HG02678 (cell line): ENCODE results near the gene GBGT1.

Experiments used
- ATAC-seq: cut with Tn5 transposase; IDR thresholded peaks from one replicate; pipeline ENCODE4 v1.9.1; 2021; ENCODE audit warnings: mild to moderate bottlenecking, moderate library complexity; ENCODE audit not compliant: unreplicated experiment

Gene GBGT1

GRCh38 chr9:133129001-133129795, 34.5 kb downstream of the GBGT1 start:
- ATAC-seq = no peak

- ATAC-seq = no peak
Measured at GRCh38 chr9:133128152-133128551, 35.6 kb downstream of the GBGT1 start.

- ATAC-seq = no peak
Measured at GRCh38 chr9:133127340-133127981, 36.3 kb downstream of the GBGT1 start.

- ATAC-seq = no peak
Measured at GRCh38 chr9:133126697-133127339, 36.9 kb downstream of the GBGT1 start.

- ATAC-seq = no peak
Measured at GRCh38 chr9:133125941-133126696, 37.6 kb downstream of the GBGT1 start.

GRCh38 chr9:133124907-133125275, 38.8 kb downstream of the GBGT1 start:
- ATAC-seq = no peak

GRCh38 chr9:133124123-133124906, 39.4 kb downstream of the GBGT1 start:
- no peak for ATAC-seq

GRCh38 chr9:133122935-133123611, 40.6 kb downstream of the GBGT1 start:
- no peak for ATAC-seq

- no peak for ATAC-seq
Measured at GRCh38 chr9:133122605-133122934, 41.1 kb downstream of the GBGT1 start.

- ATAC-seq = no peak
Measured at GRCh38 chr9:133121915-133122550, 41.7 kb downstream of the GBGT1 start.

- peak; percentile 69 for ATAC-seq
Measured at GRCh38 chr9:133121198-133121914, 42.4 kb downstream of the GBGT1 start, which contains the start of gene RALGDS. Gene RALGDS (minus strand): TSS chr9:133121240. CDS start chr9:133121154, 86 bp downstream.

GRCh38 chr9:133120501-133121197, 43.1 kb downstream of the GBGT1 start:
- no peak for ATAC-seq

- no peak for ATAC-seq
Measured at GRCh38 chr9:133119846-133120500, 43.7 kb downstream of the GBGT1 start.

- ATAC-seq = no peak
Measured at GRCh38 chr9:133119103-133119845, 44.4 kb downstream of the GBGT1 start.

GRCh38 chr9:133118568-133118967, 45.1 kb downstream of the GBGT1 start:
- no peak for ATAC-seq

- ATAC-seq = no peak
Measured at GRCh38 chr9:133118179-133118520, 45.6 kb downstream of the GBGT1 start.
